ENCODE results near the gene CTTN.

Gene CTTN

GRCh38 chr11:70455354-70455753, 57.0 kb downstream of the CTTN start:
- DNase-seq (ENCODE audit: low spot score) = no peak

- no peak for DNase-seq (ENCODE audit: low spot score)
These were observed 58.7 kb downstream of the CTTN start for GRCh38 chr11:70456921-70457532.

DNA sequence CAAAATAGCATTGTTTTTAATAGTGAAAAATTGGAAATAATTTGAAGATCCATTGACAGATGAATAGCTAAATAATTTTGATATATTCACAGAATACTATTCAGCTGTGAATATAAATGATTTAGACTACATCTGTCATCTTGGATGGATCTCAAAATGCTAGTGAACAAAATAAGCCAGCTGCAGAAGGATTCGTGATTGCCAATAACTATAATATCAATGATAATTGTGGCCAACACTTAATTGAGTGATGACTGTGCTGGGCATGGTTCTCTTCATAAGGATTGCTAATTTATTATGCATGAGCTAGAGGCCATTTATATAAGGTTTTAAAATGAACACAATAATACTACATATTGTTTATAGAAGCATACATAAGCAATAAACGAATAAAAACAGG, 60.4 kb downstream of the CTTN start:
- DNase-seq (ENCODE audit: low spot score) = no peak

DNA sequence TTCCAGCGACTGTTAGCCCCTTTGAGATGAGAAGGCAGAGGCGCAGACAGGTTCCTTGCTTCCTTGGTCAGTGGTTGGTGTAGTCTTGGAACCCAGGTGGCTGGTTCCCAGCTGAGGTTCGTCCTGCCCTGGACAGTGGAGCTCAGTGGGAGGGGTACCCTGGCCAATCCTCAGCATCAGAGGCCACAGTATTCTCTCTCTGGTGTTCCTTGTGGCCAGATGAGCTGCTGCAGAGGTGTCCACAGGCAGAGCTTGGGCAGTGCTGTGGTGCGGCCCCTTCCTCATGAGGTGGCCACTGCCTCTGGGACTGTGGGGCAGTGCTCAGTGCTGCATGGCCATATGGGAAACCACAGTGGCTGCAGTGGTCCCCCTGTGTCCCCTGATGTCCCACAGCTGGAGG, 61.8 kb downstream of the CTTN start:
- no peak for DNase-seq (ENCODE audit: low spot score)

GRCh38 chr11:70460964-70461363, 62.6 kb downstream of the CTTN start:
- no peak for DNase-seq (ENCODE audit: low spot score)

DNA sequence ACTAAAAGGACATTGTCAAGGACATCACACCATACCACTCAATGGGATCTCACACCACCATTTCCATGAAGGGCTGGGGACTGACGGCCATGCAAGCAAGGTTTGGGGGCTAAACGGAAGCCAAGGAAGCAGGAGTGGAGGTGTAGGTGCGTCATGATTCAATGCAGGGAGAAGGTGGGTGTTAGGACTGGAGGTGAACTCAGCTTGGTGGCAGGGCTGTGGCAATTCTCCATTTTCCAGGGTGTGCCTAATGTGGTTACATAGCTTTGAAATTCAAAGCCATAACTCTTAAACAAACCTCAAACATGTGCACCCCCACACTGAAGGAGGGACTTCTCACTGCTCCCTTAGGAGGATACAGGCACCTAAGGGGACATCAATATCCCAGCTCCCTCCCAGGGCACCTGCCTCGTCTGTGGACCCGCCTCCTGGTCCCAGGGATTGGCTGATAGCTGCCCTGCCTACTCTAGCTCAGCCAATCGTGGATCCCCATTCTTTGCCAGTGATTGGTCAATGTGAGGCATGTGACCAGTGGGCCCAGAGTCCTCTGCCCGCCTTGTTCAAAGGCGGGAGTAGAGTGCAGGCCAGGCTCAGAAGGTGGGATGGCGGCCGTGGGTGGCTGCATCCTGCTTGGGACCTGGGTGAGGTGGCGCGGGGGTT, 64.6 kb downstream of the CTTN start:
- DNase-seq (ENCODE audit: low spot score) = no peak

DNA sequence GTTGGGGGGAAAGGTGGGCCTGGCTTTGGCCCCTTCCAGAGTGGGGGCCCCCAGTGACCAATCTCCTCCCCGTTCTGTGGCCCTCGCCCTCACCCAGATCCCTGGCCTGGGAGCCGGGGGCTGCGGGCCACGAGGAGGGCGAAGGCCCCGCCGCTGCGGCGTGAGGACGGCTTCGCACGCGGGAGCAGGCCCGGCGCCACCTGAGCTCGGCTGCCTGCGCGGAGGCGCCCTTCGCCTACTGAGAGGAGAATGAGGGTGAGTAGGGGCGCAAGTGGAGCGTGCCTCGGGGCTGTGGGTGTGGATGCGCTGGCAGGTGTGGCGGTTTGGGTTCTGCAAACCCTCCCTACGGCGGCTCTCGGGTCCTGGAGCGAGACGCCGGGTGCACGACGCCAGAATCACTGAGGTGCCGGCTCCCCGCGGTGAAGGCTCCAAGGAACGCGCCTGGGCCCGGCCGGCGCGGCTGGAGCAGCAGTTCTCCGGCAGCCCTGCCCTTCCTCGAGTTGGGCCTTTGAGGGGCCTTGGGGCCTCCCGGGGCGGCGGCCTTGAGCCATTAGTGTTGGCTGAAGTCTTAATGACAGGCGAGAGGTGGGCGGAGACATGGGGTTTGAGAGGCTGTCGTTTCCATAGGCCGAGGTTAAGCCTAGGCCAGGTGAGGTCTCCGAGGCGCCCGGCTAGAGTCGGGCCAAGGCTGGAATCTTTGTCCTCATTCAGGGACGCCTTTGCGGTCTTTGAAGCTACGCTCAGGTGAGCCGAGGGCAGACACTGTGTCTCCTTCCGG, 65.3 kb downstream of the CTTN start:
- DNase-seq (ENCODE audit: low spot score) = no peak

DNA sequence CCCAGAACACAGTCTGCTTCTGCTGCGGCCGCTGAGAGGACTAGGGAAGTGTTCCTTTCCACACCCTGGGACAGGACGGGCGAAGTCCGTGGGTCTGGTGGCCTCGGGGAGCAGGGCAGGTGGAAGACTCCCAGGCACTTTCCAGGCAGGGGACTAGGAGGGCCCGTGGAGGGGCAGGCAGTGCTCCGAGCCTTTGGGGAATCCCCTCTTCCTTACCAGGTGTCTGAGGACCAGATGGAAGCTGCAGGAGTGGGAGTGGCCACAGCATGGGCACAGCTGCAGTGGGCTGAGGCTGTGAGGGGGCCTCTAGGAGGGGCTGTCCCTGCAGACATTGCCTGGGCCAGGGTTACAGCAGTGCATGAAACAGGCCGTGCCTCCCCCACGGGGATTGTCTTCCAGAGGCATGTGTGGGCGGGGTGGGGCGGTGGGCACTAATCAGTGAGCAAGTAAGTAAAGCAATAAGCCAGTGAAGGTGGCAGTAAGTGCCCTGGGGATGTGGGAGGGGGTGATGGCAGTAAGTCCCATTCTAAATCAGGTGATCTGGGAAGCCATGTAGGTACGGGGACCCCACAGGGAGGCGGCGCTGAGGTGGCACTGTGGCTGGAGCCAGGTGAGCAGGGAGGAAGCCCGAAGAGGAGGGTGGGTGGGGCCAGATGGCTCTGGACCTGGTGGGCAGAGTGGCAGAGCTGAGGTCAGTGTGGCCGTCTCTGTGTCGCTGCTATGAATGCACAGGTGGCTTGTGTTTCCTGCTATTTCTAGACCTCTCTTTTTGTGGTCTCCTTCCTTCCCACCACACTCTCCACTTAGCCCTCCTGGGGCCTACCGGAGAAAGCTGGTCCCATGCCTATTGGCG, 66.4 kb downstream of the CTTN start:
- no peak for DNase-seq (ENCODE audit: low spot score)

- DNase-seq (ENCODE audit: low spot score) = no peak
These were observed 67.8 kb downstream of the CTTN start for GRCh38 chr11:70466154-70466553.

DNA sequence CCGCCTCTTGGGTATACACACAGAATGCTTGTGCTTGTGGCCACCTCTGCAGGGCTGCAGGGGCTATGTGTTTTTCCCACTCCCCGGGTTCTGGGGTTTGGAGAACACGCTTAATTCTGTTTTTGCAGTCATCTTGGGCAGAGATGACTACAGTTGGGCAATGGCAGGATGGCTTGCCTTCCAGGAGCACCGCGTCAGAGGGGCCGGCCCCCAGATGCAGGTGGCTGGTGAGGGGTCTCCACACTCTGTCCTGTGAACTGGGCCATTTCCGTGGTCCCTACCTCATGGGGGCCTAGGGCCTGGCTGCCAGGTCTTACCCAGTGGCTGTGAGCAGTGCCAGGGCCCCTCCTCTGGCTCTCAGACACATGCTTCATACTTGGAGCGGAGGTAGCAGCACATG, 68.3 kb downstream of the CTTN start:
- DNase-seq (ENCODE audit: low spot score) = no peak

- DNase-seq (ENCODE audit: low spot score) = peak; percentile 46
These were observed 69.1 kb downstream of the CTTN start for GRCh38 chr11:70467201-70468085.

DNA sequence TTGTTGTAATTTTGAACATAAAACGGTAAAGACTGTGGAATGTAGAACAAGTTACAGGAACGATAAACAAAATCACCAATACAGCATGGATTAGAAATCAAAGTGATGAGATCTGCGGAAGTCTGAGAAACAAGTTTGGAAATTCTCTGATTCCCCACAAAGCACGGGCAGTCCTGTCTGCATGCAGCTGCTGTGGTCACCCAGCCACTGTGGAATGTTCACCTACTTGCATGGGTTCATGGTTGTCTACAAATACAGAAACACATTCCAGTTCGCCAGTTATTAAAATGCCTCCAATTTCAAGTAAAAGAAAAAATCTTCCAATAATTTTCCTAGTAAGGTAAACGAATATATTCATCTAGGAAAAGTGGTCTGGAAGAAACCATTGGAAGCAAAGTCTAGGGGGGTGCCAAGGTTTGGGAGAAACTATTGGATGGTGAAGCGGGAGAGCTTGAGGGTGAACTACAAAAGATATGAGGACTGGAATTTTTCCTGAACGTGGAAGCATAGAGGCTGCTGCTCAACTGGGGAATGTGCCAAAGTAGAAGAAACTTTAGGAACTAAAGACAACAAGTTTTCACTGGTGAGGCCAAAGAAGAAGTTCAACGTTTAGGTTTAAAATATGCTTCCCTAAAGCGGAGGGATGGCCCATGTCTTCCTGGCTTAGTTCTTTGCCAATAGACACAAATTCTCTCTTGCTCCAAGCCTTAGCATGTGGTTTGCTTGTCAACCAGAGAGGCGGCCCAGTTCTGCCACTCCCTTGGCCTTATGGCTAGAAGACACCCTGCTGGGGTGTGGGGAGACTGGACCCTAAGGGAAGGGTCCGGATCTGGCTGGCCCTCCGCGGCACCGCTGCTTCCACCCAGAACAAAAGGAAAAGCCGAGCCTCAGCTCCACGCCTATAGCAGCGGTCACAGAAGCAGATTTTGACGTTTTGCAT, 70.2 kb downstream of the CTTN start:
- no peak for DNase-seq (ENCODE audit: low spot score)

DNA sequence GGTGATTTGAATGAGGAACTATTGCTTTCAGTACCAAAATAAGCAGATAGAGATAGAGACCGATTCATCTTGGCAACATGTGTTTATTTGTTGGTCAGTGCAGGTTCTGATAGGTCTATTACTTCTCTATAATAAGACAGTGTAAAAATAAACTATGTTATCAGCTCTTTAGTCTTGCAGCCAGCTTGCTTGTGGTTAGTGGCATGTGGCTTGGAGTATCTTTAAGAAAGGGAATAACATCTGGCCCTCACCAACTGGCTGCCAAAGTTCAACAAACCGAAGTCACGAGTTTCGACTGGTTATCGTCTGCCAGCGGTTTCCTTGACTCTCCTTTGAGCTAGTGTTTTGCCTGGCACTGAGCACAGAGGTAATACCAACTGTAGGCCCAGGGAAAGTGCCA, 71.8 kb downstream of the CTTN start:
- no peak for DNase-seq (ENCODE audit: low spot score)

GRCh38 chr11:70471254-70471653, 72.9 kb downstream of the CTTN start:
- peak; percentile 29 for DNase-seq (ENCODE audit: low spot score)

- DNase-seq (ENCODE audit: low spot score) = no peak
These were observed 73.9 kb downstream of the CTTN start for GRCh38 chr11:70472240-70472639.

DNA sequence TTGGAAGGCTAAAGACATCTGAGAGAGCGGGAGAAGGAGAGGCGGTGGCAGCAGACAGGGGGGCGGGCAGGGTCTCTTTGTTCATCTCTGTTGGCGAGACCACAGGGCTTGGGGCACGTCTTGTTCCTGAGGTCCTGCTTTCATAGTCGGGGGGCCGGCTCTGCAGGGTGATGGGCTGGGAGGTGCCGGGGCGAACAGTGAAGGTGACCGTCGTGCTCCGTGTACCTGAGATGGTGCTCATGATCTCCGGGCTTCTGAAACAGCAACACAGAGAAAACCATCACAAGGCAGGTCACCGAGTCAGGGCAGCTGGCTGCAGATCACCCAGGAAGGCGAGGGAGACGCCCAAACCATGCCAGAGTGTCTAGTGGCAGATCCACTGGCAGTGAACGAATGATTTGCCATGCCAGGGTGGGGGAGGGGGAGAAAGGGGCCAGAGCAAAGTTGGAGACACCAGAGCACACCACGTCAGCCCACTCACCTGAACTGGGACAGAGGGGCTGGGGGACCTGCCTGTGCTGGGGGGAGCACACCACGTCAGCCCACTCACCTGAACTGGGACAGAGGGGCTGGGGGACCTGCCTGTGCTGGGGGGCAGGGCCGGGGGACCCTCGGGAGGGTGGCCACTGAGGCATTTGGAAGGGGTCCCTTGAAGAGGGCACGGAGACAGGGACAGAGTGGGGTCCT, 75.0 kb downstream of the CTTN start:
- DNase-seq (ENCODE audit: low spot score) = no peak

DNA sequence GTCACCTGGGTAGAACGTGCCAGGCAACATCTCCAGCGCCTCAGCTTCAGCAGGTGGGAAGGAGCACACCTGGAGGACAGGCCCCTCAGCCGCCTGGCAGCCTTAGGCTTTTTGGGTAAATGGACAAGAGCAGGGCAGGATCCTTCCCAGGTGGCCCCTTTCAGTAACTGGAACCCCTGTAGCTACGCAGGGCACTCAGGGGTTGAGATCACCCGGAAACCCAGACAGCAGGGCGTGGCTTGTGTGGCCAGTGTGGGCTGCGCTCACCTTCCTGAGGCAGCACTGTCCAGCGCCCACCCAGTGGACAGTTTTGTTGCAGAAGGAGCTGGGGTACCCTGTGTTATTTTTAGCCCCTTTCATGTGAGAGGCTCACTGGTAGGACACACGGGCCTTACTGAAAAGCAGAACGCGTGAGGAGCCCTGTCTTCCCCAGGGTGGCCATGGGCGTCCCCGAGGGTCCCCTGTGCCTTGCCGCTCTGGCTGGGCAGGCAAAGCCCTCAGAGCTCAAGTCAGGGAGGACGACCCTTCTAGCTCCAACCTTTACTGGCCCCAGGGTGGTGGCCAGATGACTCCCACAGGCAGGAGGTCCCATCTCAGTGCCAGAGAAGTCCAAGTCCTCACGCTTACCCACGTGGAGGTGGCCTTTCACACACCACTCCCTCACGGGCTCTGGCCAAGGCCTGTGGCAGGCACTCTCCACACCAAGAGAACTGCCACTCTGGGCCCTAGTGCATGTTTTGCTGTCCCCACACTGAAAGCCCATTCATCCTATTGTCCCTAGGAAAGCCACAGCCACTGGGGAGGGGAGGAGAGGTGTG, 75.8 kb downstream of the CTTN start:
- DNase-seq (ENCODE audit: low spot score) = no peak

GRCh38 chr11:70474710-70475109, 76.4 kb downstream of the CTTN start:
- DNase-seq (ENCODE audit: low spot score) = no peak

DNA sequence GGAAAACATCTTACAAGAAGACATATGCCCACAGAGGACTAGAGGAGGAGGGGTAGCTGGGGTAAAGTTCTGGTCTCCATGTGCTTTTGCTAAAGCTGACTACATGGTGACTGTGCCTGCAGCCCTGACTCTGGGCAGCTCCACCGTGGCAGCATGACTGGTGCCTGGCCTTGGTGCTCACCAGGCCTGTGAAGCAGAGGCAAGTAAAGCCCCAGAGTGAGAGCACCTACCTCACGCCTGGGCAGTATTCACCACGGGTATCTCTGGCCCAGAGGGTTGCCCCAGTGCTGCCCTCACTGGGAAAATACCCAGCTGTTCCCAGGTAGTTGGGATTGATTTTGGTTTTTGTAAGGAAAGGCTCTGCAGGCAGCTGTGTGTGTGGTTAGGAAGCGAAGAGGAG, 78.3 kb downstream of the CTTN start:
- no peak for DNase-seq (ENCODE audit: low spot score)
